ENCODE results near the gene VAMP1. TPM values are rescaled to one million over a fixed set of nuclear protein-coding genes. Genes with fewer than 3 reads are reported as not detected.

VAMP1 gene
- total and polyA plus RNA-seq, 2 of the 13 experiments (the other 11 are each of a cell fraction or from before 2014, with no cell fraction given) = 2.5 to 7.4 TPM

GRCh38 chr12:6451348-6452244, 18.9 kb downstream of the VAMP1 start, which contains the start of gene TAPBPL (continued):
- TF ChIP-seq SMARCC2 (IDR thresholded peaks at IDR 0.05) (no peak), PBX2 (CRISPR knock-in tag; IDR thresholded peaks at IDR 0.05) (peak; percentile 65; the same call in 1 of the 2 replicates), KIAA2018 (CRISPR knock-in tag; IDR thresholded peaks at IDR 0.05; ENCODE audit: borderline replicate concordance) (no peak), GZF1 (CRISPR knock-in tag; IDR thresholded peaks at IDR 0.05) (0 out of 2 replicates have a peak, but pooled peaks have one; percentile 28), MTERF4 (CRISPR knock-in tag; IDR thresholded peaks at IDR 0.05) (peak; percentile 54; the same call in 1 of the 2 replicates), NCOA2 (CRISPR knock-in tag; IDR thresholded peaks at IDR 0.05) (no peak), ZNF878 (CRISPR knock-in tag; IDR thresholded peaks at IDR 0.05) (peak; percentile 87), AHDC1 (CRISPR knock-in tag; IDR thresholded peaks at IDR 0.05; ENCODE audit: borderline replicate concordance) (no peak), NR2F6 (IDR thresholded peaks at IDR 0.05) (no peak), NR2F6 (CRISPR knock-in tag; IDR thresholded peaks at IDR 0.05) (no peak; the same call in 1 of the 2 replicates), PAWR (CRISPR knock-in tag; IDR thresholded peaks at IDR 0.05; ENCODE audit: borderline replicate concordance) (0 out of 2 replicates have a peak, but pooled peaks have one; percentile 49), CEBPG (CRISPR knock-in tag; IDR thresholded peaks at IDR 0.05) (peak; percentile 10; the same call in 1 of the 2 replicates)
